ENCODE results near the gene RAC3.
A peak's percentile ranks its signal among the peaks of the same experiment; 100 is the strongest.

The RAC3 gene

GRCh38 chr17:82013772-82014321 is 17.6 kb upstream of the RAC3 start:
- DNase-seq, result no peak

DNA sequence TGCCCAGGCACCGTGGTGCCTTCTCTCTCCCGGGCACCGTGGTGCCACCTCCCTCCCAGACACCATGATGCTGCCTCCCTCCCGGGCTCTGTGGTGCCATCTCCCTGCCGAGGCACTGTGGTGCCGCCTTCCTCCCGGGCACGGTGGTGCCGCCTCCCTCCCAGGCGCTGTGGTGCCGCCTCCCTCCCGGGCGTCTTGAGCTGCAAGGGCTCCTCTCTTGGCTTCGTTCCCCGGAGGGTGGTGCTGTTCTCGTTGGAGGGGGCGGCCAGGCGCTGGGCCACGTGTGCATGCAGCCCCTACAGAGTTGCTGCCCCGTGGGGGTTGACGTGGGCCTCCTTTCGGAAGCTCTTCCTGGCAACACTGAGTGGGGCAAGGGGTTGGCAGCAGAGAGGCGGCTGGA is 17.0 kb upstream of the RAC3 start:
- DNase-seq, result no peak

GRCh38 chr17:82014971-82015310 is 16.5 kb upstream of the RAC3 start:
- DNase-seq, result no peak

- no peak for DNase-seq
Measured at GRCh38 chr17:82015311-82015971, 16.0 kb upstream of the RAC3 start.

DNA sequence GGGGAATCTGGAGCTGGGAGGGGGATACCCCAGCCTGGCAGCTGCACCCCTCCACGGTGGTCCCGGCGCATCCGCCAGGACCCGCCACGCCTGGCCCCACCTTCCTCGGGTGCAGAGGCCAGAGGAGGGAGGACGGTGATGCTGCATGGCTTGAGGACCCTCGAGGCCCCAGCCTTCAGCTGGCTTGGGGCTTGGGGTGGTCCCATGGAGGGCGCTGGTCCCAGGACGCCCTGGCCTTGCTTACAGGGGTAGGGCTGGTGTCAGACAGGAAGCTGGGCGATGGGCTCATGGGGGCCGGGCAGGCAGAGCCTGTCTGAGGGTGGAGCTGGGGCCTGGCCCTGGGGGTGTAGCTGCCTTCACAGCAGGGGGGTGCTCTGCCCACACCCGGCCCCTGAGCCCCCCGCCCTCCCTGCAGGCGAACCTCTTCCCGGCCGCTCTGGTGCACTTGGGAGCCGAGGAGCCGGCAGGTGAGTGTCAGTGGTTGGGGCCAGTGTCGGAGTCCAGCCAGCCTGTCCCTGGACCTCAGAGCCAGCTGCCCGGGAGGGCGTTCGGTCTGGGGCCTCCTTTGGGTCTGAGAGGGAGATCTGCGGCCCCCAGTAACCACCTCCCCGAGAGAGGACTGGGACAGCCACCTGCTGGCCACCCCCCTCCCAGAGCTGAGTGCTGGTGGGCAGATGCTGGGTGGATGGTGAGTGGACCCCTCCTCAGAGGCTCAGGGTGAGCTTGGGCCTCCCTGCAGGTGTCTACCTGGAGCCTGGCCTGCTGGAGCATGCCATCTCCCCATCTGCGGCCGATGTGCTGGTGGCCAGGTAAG is 15.2 kb upstream of the RAC3 start:
- DNase-seq, result no peak

DNA sequence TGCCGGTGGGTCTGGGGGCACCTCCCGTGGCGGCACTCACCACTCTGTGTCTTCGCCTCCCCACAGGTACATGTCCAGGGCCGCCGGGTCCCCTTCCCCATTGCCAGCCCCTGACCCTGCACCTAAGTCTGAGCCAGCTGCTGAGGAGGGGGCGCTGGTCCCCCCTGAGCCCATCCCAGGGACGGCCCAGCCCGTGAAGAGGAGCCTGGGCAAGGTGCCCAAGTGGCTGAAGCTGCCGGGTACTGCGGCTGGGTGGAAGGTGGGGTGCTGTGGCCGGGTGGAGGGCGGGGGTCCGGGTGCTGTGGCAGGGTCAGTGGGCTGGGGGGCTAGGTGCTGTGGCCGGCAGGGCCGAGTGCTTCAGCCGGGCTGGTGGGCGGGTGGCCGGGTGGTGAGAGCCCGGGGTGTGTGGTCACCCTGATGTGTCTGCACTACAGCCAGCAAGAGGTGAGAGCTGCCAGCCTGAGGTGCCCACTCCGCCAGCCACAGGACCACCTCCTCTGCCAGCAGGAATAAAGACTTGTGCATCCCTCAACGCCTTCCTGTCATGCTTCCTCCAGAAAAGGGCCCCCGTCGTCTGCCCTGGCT is 14.5 kb upstream of the RAC3 start:
- DNase-seq, result no peak

DNA sequence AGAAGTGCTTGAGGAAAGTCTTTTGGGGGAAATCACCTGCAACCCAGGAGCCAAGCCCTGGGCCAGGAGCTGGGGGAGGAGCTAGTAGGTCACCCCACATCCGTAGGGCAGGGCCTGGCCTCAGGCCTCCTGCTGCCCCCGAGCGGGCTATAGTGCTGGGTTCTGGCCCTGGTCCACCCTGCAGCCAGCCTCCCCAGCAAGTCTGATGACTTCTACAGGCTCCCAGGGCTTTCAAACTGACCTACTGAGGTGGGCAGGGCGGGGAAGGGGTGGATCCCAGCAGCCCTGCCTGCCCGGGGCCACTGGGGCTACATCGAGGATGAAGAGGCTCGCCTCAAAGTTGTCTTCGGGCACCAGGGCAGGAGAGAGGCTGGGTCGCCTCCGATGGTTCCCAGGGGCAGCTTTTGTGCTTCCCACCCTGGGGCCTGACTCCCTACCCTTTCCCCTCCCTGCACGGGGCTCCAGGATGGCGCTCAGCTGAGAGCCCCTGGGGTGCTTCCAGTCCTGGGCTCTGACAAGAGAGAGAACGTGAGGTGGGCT is 13.8 kb upstream of the RAC3 start:
- no peak for DNase-seq

DNA sequence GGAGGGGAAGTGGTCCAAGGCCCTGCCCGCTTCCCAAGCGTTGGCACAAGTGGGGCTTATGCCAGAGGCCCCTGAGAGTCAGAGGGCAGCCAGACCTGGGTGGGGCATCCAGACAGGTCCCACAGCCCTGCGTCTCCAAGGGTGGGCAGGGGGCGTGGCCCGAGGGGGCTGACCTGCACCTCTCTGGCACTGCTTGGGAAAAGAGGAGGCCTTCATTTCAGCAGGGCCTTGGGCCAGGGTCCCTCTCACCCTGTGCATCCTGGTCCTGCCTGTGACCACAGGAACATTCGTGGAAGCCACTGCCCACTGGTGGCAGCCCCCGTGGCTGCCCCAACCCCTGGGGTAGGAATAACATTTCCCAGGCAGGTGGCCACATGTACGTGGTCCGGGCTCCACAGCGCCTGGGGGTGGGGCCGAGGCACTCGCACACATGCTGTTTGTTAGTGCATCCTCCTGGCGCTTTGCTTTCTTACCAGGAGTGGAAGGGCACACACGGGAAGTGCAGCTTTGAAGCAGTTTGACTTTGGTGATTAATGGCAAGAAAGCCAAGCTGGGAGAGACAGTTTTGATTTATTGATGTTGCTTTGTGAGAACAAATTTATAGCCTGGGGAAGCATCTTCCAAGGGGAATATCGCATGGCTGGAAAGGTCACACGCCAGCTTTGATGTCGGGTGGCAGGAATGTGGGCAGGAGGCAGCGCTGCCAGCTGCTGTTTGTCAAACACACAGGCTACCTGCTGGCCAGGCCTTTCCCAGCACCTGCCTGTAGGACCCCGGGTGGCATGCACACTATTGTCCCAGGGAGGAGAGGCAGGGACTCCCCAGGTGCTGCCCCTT is 13.1 kb upstream of the RAC3 start:
- no peak for DNase-seq

DNA sequence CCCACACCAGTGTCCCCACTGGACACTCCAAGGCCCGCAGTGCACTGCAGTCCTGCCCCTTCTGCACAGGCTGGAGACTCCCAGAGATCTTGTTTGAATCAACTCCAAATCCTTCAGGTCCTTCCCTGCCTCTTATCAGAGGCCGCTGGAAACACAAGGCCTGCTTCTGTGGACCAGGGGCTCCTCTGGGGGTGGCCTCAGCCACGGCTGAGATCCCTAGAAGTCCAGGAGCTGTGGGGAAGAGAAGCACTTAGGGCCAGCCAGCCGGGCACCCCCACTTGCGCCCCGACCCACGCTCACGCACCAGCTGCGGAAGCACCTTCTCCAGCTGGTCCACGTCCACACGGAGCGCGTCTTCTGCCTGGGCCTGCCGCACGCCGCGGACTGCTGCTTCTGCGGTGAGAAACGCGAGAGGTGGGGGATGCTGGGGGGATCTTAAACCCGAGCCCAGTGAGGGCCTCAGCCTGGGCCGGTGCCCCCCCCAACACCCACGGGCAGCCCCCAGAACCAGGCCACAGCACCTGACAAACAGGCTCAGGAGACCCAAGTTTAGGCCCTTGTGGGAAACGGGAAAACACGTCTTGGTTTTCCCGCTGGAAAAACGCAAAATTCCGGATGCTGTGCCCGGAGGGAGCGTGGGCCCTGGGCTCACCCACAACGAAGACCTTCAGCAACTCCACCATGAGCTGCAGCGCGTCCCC is 12.3 kb upstream of the RAC3 start:
- no peak for DNase-seq

- peak; percentile 75 for DNase-seq
Measured at GRCh38 chr17:82019690-82020571, 11.5 kb upstream of the RAC3 start.

- DNase-seq, result no peak
Measured at GRCh38 chr17:82020572-82021106, 10.8 kb upstream of the RAC3 start.

DNA sequence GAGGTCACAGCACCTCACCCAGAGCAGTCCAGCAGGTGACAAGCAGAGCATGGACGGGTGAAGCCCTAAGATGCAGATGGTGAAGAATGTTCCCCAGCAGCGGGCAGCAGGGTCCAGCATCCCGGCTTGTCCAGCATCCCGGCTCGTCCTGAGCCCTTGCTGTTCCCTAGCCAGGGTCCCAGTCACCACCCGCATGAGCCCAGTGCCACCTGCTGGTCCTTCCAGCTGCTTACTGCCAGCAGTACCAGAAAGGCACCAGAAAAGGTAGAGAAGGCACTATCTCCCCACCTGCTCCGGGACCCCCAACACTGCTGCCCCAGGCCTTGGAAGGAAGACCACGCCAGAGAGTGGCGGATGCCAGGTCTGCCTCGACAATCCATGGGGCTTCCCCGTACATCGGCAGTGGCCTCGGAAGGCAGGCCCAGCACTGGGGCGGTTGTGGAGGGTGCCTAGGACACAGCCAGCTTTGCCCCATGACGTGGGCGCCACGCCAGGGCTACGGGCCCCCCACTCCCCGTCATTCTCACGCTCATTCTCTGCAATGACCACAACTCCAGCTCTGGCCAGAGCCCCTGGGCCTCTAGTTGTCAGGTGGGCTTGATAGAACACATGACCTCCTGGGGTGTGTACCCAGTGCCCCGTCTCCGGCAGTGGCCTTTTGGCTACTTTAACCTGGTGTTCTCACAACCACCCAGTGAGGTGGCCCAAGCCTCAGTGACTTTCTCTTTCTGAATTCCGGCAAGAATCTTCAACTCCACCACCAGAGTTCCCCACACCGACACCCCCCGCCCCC is 10.2 kb upstream of the RAC3 start:
- DNase-seq, result peak; percentile 56

DNA sequence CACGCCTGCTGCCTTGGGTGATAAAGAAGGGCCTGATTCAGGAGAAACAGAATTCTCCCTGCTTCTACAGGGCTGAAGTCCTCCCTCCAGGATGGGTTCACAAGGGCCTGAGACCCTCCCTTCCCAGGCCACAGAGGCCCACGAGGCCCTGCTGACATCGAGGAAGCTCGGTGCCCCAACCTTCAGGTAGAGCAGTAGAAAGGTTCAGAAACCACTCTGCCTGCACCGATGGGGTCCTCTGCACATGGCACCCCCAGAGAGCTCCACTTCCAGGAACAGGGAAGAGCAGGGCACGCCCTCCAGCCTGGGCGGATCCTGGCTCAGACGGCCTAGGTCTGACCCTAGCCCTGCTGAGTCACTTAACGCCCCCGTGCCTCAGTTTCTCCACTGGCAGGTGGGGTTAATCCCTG is 9.6 kb upstream of the RAC3 start:
- no peak for DNase-seq

GRCh38 chr17:82022310-82022980 is 9.0 kb upstream of the RAC3 start, which contains the start of gene CENPX:
TSS of gene CENPX (minus strand) at chr17:82022878. CDS start at chr17:82022861, 17 bp downstream.
- no peak for DNase-seq

- peak; percentile 100 for DNase-seq
Measured at GRCh38 chr17:82022981-82023446, 8.5 kb upstream of the RAC3 start, which contains the start of gene LRRC45. TSS of gene LRRC45 (plus strand) at chr17:82023305. CDS start at chr17:82023644, 339 bp downstream.

DNA sequence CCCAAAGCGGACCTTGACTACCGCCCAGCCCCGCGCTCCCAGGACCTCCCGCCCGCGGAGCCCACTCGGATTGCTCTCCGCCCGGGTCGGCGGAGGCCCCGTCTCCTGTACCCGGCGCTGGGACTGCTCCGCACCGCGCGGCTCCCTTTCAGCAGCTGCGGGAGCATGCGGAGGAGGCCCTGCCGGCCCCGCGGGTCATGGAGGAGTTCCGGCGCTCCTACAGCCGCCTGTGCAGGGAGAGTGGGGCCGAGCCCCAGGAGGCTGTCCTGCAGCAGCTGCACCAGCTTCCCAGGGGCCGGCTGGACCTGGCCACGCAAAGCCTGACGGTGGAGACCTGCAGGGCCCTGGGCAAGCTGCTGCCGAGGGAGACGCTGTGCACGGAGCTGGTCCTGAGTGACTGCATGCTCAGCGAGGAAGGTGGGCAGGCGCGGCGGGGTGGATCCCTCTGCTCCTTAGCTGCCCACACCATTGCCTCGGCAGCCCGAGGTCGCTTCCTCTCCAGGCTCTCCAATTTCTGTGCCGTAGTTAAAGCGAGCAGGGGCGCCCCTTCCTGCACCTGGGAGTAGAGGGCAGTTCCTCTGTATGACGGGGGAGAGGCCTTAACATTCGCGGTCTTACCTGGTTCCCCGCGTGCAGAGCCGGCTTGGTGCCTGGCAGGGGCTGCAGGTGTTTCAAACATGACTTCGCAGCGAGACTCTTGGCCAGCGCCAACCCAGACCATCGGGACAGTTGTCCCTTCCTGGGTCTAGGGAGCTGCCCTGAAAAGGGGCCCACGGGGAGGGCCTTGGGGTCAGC is 7.8 kb upstream of the RAC3 start:
- peak; percentile 22 for DNase-seq

GRCh38 chr17:82024859-82025258 is 6.6 kb upstream of the RAC3 start:
- no peak for DNase-seq

Data from suppressor macrophage treated with lipopolysaccharide for 4 hours (primary cell).